Panc1 (cell line): Measurements from ENCODE around the gene PRKCB. TPM values are rescaled to one million over a fixed set of nuclear protein-coding genes. Genes with fewer than 3 reads are reported as not detected.

Experiments used
- ATAC-seq: fragments of 200-7000 bp; cut with Tn5 transposase; 2 replicates; pipeline ENCODE4 v1.9.1; 2020; ENCODE audit warnings: mild to moderate bottlenecking, moderate library complexity
- BruUV-seq: library from RNA; stranded (reverse); fragments of 400-500 nt; replicated peaks from 2 replicates; lab custom pipeline; 2021; lab: Mats Ljungman, UMichigan
- CTCF ChIA-PET: fragments of 300-600 bp; sonication (Branson Sonifier 250); formaldehyde crosslinking; loops from one replicate; lab custom pipeline; 2022; ENCODE audit warnings: antibody characterized with exemption; lab: Charles Lee
- POLR2A ChIA-PET: fragments of 300-600 bp; sonication (Branson Sonifier 250); formaldehyde crosslinking; loops from one replicate; lab custom pipeline; 2022; ENCODE audit warnings: antibody characterized with exemption; lab: Charles Lee
- DNase-seq: peaks from one replicate; pipeline ENCODE4 v3.0.0-alpha.2; 2010; ENCODE audit warnings: low read depth, low spot score
- H3K27ac ChIP-seq: 2 replicates; pipeline ENCODE4 v1.5.1; 2011; ENCODE audit warnings: mild to moderate bottlenecking, low read length, inconsistent platforms
- H3K27me3 ChIP-seq: fragments of 200-500 bp; sonication (Bioruptor generic); 2 replicates; pipeline ENCODE4 v1.6.0; 2014; ENCODE audit warnings: low read length, inconsistent platforms; ENCODE audit not compliant: control insufficient read depth, insufficient read depth
- H3K36me3 ChIP-seq: fragments of 200-500 bp; sonication (Bioruptor generic); 2 replicates; pipeline ENCODE4 v1.5.1; 2014; ENCODE audit warnings: inconsistent platforms, mild to moderate bottlenecking, low read length, moderate library complexity; ENCODE audit not compliant: control insufficient read depth, insufficient read depth
- H3K4me1 ChIP-seq: 2 replicates; pipeline ENCODE4 v1.5.1; 2011; ENCODE audit warnings: inconsistent platforms, mild to moderate bottlenecking, low read length, moderate library complexity; ENCODE audit not compliant: control insufficient read depth, insufficient read depth
- H3K4me3 ChIP-seq, 2 experiments: 2 replicates each; pipeline ENCODE4 v1.5.1; 2011 to 2012; ENCODE audit warnings: low read depth in 2 of 2, low read length in 2 of 2, mild to moderate bottlenecking in 2 of 2, inconsistent platforms in 1 of 2, moderate library complexity in 1 of 2
- H3K9me3 ChIP-seq: fragments of 200-500 bp; sonication (Bioruptor generic); 2 replicates; pipeline ENCODE4 v1.5.1; 2014; ENCODE audit warnings: low read depth, mild to moderate bottlenecking, inconsistent platforms, low read length, moderate library complexity; ENCODE audit not compliant: control insufficient read depth, insufficient read depth
- POLR2AphosphoS5 ChIP-seq: IDR thresholded peaks from 2 replicates; pipeline ENCODE4 v1.6.1; 2012; ENCODE audit warnings: mild to moderate bottlenecking, low read depth, low read length, moderate library complexity
- SIN3A ChIP-seq: IDR thresholded peaks from 2 replicates; pipeline ENCODE4 v1.6.1; 2012; ENCODE audit warnings: low read depth, mild to moderate bottlenecking, low read length, moderate library complexity, borderline replicate concordance; ENCODE audit not compliant: insufficient read depth
- TCF7L2 ChIP-seq: IDR thresholded peaks from 2 replicates; pipeline ENCODE4 v1.6.1; 2011; ENCODE audit warnings: mild to moderate bottlenecking, low read depth, low read length, inconsistent platforms
- in situ Hi-C: cut with HindIII; loops from 2 replicates; pipeline ENCODE4 v1.10.0; 2016; ENCODE audit warnings: low sequenced_read_pairs, low pct_unique_long_range_greater_than_20kb
- intact Hi-C: fragments of 100-400 bp; cut with micrococcal nuclease; formaldehyde crosslinking; loops from one replicate; pipeline ENCODE4 v1.10.0; 2022; ENCODE audit not compliant: unreplicated experiment
- total RNA-seq: library from RNA; stranded (reverse); gene quantifications from one replicate; pipeline ENCODE4 v1.2.1, GENCODE V29; 2021; ENCODE audit not compliant: unreplicated experiment
- TF ChIP-seq, protein P1 (sequence below), 2 experiments: IDR thresholded peaks; 2 replicates each; pipeline ENCODE4 v1.6.1; 2011 to 2012; ENCODE audit warnings: low read depth in 2 of 2, control low read depth in 1 of 2, low read length in 1 of 2, mild to moderate bottlenecking in 1 of 2, moderate library complexity in 1 of 2; ENCODE audit not compliant: insufficient read depth in 1 of 2
- TF ChIP-seq, protein P2 (sequence below): fragments of 450-650 bp; IDR thresholded peaks from 2 replicates; pipeline ENCODE4 v1.5.1; 2017; ENCODE audit warnings: mild to moderate bottlenecking

The PRKCB gene
- total RNA-seq, 1 experiment from 2014 or later, result 0.41 TPM

- intact Hi-C loops (no loop called here), in situ Hi-C loops (no loop called here)
- no peak for TF ChIP-seq POLR2AphosphoS5
- TF ChIP-seq, protein P1, sequence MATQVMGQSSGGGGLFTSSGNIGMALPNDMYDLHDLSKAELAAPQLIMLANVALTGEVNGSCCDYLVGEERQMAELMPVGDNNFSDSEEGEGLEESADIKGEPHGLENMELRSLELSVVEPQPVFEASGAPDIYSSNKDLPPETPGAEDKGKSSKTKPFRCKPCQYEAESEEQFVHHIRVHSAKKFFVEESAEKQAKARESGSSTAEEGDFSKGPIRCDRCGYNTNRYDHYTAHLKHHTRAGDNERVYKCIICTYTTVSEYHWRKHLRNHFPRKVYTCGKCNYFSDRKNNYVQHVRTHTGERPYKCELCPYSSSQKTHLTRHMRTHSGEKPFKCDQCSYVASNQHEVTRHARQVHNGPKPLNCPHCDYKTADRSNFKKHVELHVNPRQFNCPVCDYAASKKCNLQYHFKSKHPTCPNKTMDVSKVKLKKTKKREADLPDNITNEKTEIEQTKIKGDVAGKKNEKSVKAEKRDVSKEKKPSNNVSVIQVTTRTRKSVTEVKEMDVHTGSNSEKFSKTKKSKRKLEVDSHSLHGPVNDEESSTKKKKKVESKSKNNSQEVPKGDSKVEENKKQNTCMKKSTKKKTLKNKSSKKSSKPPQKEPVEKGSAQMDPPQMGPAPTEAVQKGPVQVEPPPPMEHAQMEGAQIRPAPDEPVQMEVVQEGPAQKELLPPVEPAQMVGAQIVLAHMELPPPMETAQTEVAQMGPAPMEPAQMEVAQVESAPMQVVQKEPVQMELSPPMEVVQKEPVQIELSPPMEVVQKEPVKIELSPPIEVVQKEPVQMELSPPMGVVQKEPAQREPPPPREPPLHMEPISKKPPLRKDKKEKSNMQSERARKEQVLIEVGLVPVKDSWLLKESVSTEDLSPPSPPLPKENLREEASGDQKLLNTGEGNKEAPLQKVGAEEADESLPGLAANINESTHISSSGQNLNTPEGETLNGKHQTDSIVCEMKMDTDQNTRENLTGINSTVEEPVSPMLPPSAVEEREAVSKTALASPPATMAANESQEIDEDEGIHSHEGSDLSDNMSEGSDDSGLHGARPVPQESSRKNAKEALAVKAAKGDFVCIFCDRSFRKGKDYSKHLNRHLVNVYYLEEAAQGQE (IDR thresholded peaks at IDR 0.05; ENCODE audit: insufficient read depth in 1 of 2, low read depth in 2 of 2, low read length in 1 of 2), result no peak
- TF ChIP-seq TCF7L2, result no peak
- TF ChIP-seq, protein P2, sequence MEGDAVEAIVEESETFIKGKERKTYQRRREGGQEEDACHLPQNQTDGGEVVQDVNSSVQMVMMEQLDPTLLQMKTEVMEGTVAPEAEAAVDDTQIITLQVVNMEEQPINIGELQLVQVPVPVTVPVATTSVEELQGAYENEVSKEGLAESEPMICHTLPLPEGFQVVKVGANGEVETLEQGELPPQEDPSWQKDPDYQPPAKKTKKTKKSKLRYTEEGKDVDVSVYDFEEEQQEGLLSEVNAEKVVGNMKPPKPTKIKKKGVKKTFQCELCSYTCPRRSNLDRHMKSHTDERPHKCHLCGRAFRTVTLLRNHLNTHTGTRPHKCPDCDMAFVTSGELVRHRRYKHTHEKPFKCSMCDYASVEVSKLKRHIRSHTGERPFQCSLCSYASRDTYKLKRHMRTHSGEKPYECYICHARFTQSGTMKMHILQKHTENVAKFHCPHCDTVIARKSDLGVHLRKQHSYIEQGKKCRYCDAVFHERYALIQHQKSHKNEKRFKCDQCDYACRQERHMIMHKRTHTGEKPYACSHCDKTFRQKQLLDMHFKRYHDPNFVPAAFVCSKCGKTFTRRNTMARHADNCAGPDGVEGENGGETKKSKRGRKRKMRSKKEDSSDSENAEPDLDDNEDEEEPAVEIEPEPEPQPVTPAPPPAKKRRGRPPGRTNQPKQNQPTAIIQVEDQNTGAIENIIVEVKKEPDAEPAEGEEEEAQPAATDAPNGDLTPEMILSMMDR, result no peak
- TF ChIP-seq SIN3A, result no peak
- Histone ChIP-seq H3K36me3 (no peaks in the 10 kb centered on the region), H3K27ac (no peak overlapping the region), H3K9me3 (no peaks in the 10 kb centered on the region), H3K4me3 (no peak overlapping the region), H3K4me1 (no peaks in the 10 kb centered on the region), H3K27me3 (peaks cover 16% of the 10 kb centered on the region)
- DNase-seq (no peak), ATAC-seq (no peak)
- POLR2A ChIA-PET, result interaction anchor here (0.6 kb wide), 1 partner anchor 14 kb away, joined by 14 read pairs; no protein-coding TSS in a partner anchor
- no TSS peak for BruUV-seq
- CTCF ChIA-PET, result no interaction called here
These were observed 282.5 kb downstream of the PRKCB start for GRCh38 chr16:24118126-24118821.

GRCh38 chr16:24119807-24120206 is 284.0 kb downstream of the PRKCB start:
- Histone ChIP-seq H3K27me3 (peaks cover 16% of the 10 kb centered on the region), H3K36me3 (no peaks in the 10 kb centered on the region), H3K4me3 (no peak overlapping the region), H3K4me1 (no peaks in the 10 kb centered on the region), H3K27ac (no peak overlapping the region), H3K9me3 (no peaks in the 10 kb centered on the region)
- no peak for TF ChIP-seq TCF7L2
- TF ChIP-seq, protein P1 (IDR thresholded peaks at IDR 0.05; ENCODE audit: insufficient read depth in 1 of 2, low read depth in 2 of 2, low read length in 1 of 2), result no peak
- no peak for TF ChIP-seq POLR2AphosphoS5
- TF ChIP-seq, protein P2, result no peak
- no peak for TF ChIP-seq SIN3A
- CTCF ChIA-PET, result no interaction called here
- DNase-seq, result no peak
- no TSS peak for BruUV-seq
- intact Hi-C loops, result no loop called here
- no peak for ATAC-seq
- POLR2A ChIA-PET, result no interaction called here
- in situ Hi-C loops, result no loop called here
